MCF 10A (cell line): Measurements from ENCODE around the gene AURKAIP1. TPM values are rescaled to one million over a fixed set of nuclear protein-coding genes. Genes with fewer than 3 reads are reported as not detected.
"Not testable (repeated sequence)": the region's sequence is repeated elsewhere in the genome, so short reads cannot be mapped to it uniquely, and the experiment has no call there.

Experiments used
- BruUV-seq: library from RNA; stranded (reverse); fragments of 400-500 nt; replicated peaks from 2 replicates; lab custom pipeline; 2021; lab: Mats Ljungman, UMichigan
- CTCF ChIA-PET: fragments of 300-600 bp; sonication (Branson Sonifier 250); formaldehyde crosslinking; extraction: SDS; loops from one replicate; lab custom pipeline; 2021; ENCODE audit warnings: antibody characterized with exemption, inconsistent platforms; lab: Yijun Ruan, JAX
- POLR2A ChIA-PET: fragments of 300-600, 350-650 bp; sonication (Branson Sonifier 250); formaldehyde crosslinking; extraction: SDS; loops from one replicate; lab custom pipeline; 2020; ENCODE audit warnings: antibody characterized with exemption, inconsistent platforms; lab: Yijun Ruan, JAX
- DNase-seq: peaks from one replicate; pipeline ENCODE4 v3.0.0-alpha.2; 2018; ENCODE audit not compliant: unreplicated experiment
- H3K27ac Mint-ChIP-seq: one replicate; pipeline ENCODE4 v1.8.0; 2022; ENCODE audit warnings: mild to moderate bottlenecking, low read depth, mixed read lengths; ENCODE audit not compliant: unreplicated experiment
- H3K27me3 Mint-ChIP-seq: one replicate; pipeline ENCODE4 v1.8.0; 2022; ENCODE audit warnings: mixed read lengths; ENCODE audit not compliant: insufficient read depth, unreplicated experiment
- H3K36me3 Mint-ChIP-seq: one replicate; pipeline ENCODE4 v1.8.0; 2022; ENCODE audit warnings: mild to moderate bottlenecking, moderate library complexity, mixed read lengths; ENCODE audit not compliant: insufficient read depth, unreplicated experiment
- H3K4me1 Mint-ChIP-seq: one replicate; pipeline ENCODE4 v1.8.0; 2022; ENCODE audit warnings: mixed read lengths; ENCODE audit not compliant: insufficient read depth, unreplicated experiment
- H3K4me3 Mint-ChIP-seq: one replicate; pipeline ENCODE4 v1.8.0; 2022; ENCODE audit warnings: mild to moderate bottlenecking, moderate library complexity, mixed read lengths; ENCODE audit not compliant: unreplicated experiment
- H3K9me3 Mint-ChIP-seq: one replicate; pipeline ENCODE4 v1.8.0; 2022; ENCODE audit warnings: mixed read lengths; ENCODE audit not compliant: unreplicated experiment
- CTCF ChIP-seq: fragments of 200-600 bp; IDR thresholded peaks from one replicate; pipeline ENCODE4 v1.8.0; 2022; ENCODE audit warnings: antibody characterized with exemption, mild to moderate bottlenecking; ENCODE audit not compliant: unreplicated experiment
- intact Hi-C: fragments of 100-400 bp; cut with micrococcal nuclease; formaldehyde crosslinking; loops from 2 replicates; pipeline ENCODE4 v1.14.1; 2022
- total RNA-seq: library from RNA; stranded (reverse); gene quantifications from 2 replicates; pipeline ENCODE4 v1.2.3, GENCODE V29; 2022

Gene AURKAIP1
- total RNA-seq, 1 experiment from 2014 or later, result 148 TPM

GRCh38 chr1:1388078-1388472 lies 13.1 kb upstream of the AURKAIP1 start:
- CTCF ChIA-PET, result interaction anchor here (0.6 to 1.0 kb wide), 2 partner anchors 15 to 69 kb away, joined by 3 to 5 read pairs; no protein-coding TSS in a partner anchor
- Mint-ChIP-seq H3K36me3 (peaks cover 82% of the 10 kb centered on the region), H3K9me3 (no peaks in the 10 kb centered on the region), H3K27me3 (no peaks in the 10 kb centered on the region), H3K4me1 (no peaks in the 10 kb centered on the region), H3K27ac (no peak overlapping the region), H3K4me3 (no peak overlapping the region)
- POLR2A ChIA-PET, result interaction anchor here (2.3 to 2.9 kb wide), 2 partner anchors 10 to 13 kb away, joined by 10 to 12 read pairs; partner anchors contain the start of genes AURKAIP1 and CCNL2
- TF ChIP-seq CTCF, result no peak
- BruUV-seq, result no TSS peak
- intact Hi-C loops, result no loop called here
- no peak for DNase-seq

GRCh38 chr1:1387098-1388077 lies 12.4 kb upstream of the AURKAIP1 start:
- H3K36me3 Mint-ChIP-seq, result peaks cover 76% of the 10 kb centered on the region

GRCh38 chr1:1385931-1386330 lies 10.9 kb upstream of the AURKAIP1 start:
- peaks cover 61% of the 10 kb centered on the region for H3K36me3 Mint-ChIP-seq
- no peak overlapping the region for H3K4me3 Mint-ChIP-seq
- intact Hi-C loops, result no loop called here
- ChIA-PET POLR2A (interaction anchor here (1.2 to 2.9 kb wide), 2 partner anchors 11 to 12 kb away, joined by 4 to 10 read pairs; partner anchors contain the start of gene AURKAIP1), CTCF (interaction anchor here (0.7 to 1.0 kb wide), 2 partner anchors 8 to 34 kb away, joined by 3 to 4 read pairs; no protein-coding TSS in a partner anchor)
- no peaks in the 10 kb centered on the region for H3K4me1 Mint-ChIP-seq
- no TSS peak for BruUV-seq
- no peak for TF ChIP-seq CTCF
- no peak overlapping the region for H3K27ac Mint-ChIP-seq
- no peaks in the 10 kb centered on the region for H3K27me3 Mint-ChIP-seq
- DNase-seq, result no peak
- no peaks in the 10 kb centered on the region for H3K9me3 Mint-ChIP-seq

More at GRCh38 chr1:1387098-1388077, 12.4 kb upstream of the AURKAIP1 start:
- POLR2A ChIA-PET, result interaction anchor here (0.6 to 2.9 kb wide), 2 partner anchors 12 to 40 kb away, joined by 4 to 10 read pairs; partner anchors contain the start of gene AURKAIP1
- Mint-ChIP-seq H3K27ac (no peak overlapping the region), H3K4me1 (no peaks in the 10 kb centered on the region), H3K27me3 (no peaks in the 10 kb centered on the region), H3K9me3 (no peaks in the 10 kb centered on the region), H3K4me3 (no peak overlapping the region)
- DNase-seq, result no peak
- no TSS peak for BruUV-seq
- CTCF ChIA-PET, result interaction anchor here (0.6 to 1.0 kb wide), 3 partner anchors 9 to 70 kb away, joined by 3 to 5 read pairs (median 4); no protein-coding TSS in a partner anchor
- intact Hi-C loops, result no loop called here
- TF ChIP-seq CTCF, result no peak

GRCh38 chr1:1385339-1385738 lies 10.3 kb upstream of the AURKAIP1 start:
- H3K27ac Mint-ChIP-seq, BruUV-seq, H3K27me3 Mint-ChIP-seq, H3K4me1 Mint-ChIP-seq, H3K4me3 Mint-ChIP-seq, DNase-seq, intact Hi-C loops, H3K9me3 Mint-ChIP-seq: not testable (repeated sequence)
- POLR2A ChIA-PET, result interaction anchor here (1.2 to 2.9 kb wide), 2 partner anchors 10 to 13 kb away, joined by 4 to 10 read pairs; partner anchors contain the start of gene AURKAIP1
- CTCF ChIA-PET, result interaction anchor here (0.7 kb wide), 1 partner anchor 34 kb away, joined by 3 read pairs; no protein-coding TSS in a partner anchor
- H3K36me3 Mint-ChIP-seq, result peaks cover 55% of the 10 kb centered on the region
